HUDEP-2 (cell line): ENCODE data around the gene SYDE2.
"Not testable (repeated sequence)": the region's sequence is repeated elsewhere in the genome, so short reads cannot be mapped to it uniquely, and the experiment has no call there.

Source experiments
- DNase-seq, 76 experiments: peaks; one replicate each; lab custom pipeline; 2025; ENCODE audit not compliant: unreplicated experiment in 76 of 76; lab: John Stamatoyannopoulos, UW

The SYDE2 gene

GRCh38 chr1:85172684-85173337 lies 28.0 kb downstream of the SYDE2 start:
- peak in 25 of 76 experiments; percentile 2 to 53 (median 18) for DNase-seq

GRCh38 chr1:85171721-85172120 lies 29.1 kb downstream of the SYDE2 start:
- no peak for DNase-seq

DNA sequence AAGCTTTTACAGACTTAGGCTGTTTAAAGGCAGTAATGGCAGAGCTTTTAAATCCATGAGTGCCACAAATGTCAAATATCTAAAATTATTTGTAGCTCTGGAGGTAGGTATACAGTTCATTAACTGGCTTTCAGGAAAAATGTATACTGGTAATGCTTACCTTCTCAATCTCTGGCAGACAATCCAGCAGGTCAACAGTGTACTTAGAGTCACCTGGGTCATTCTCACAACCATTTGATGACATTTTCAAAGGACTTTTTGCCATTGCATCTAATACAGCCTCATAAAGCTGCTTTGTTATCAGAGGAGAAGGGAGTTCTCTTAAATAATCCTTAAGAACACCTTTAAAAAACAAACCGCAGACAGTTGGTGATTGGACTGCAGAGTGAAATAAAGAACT lies 31.9 kb downstream of the SYDE2 start:
- DNase-seq, result no peak

DNA sequence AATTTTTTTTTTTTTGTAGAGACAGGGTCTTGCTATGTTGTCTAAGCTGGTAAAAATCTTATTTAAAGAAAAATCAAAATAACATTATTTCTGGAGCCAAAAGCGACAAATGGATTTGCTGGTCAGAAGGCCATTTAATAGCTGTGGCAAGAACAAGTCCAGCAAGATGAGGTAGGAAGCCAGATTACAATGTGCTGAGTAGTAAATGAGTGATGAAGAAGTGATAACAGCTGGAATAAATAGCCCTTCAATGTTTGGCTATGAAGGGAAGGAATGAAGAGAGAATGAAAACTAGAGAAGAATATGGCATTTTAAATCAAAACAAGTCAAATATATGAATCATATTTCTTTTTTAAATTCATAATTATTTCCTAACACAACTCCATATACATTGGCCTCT lies 34.5 kb downstream of the SYDE2 start:
- DNase-seq, result no peak

- DNase-seq, result no peak
Observed at GRCh38 chr1:85158910-85159309, 41.9 kb downstream of the SYDE2 start.

- no peak for DNase-seq
Observed at GRCh38 chr1:85157436-85157835, 43.4 kb downstream of the SYDE2 start.

DNA sequence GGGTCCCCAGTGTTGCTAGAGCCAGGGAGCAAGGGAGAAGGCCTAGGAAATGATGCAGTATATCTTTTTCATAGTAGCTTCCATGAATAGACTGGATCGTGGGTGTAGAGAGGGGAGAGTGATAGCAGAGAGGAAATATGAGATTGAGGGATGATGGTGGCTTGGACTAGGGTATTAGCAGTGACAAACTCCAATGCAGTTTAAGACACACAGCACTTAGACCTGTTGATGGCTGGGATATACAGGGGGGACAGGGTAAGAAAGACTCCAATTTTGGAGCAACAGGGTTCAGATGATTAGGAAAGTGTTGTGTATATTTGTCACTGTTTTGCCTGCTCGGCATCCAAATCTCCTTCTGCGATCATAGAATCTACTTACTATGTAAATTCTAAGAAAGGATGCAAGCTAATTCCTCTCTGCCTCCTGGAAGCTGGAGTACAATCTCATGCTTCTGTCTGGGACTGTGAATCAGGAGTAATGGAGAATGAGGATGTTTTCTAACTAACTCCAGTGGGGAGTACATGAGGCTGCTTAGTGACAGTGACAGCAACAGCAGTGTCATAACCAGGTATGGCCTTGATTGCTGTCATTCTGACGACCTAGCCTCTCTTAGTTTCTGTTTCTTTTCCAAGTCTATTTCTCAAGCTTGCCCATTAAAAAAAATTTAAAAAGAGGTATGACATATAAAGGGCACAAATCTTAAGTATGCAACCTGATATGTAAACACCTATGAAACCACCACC lies 47.5 kb downstream of the SYDE2 start:
- no peak for DNase-seq

- DNase-seq, result no peak
Observed at GRCh38 chr1:85151446-85151845, 49.4 kb downstream of the SYDE2 start.

DNA sequence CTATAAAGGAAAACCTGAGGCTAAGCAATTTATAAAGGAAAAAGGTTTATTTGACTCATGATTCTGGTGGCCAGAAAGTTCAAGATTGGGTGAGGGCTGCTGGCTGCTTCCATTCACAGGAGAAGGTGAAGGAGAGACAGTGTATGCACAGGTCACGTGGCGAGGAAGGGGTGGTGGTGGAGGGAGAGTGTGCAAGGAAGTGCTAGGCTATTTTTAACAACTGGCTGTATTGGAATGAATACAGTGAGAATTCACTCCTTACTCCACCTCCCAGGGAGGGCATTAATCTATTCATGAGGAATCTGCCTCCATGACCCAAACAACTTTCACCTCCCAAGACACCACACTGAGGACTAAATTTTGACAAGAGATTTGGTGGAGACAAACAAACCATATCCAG lies 51.0 kb downstream of the SYDE2 start:
- DNase-seq, result no peak

GRCh38 chr1:85148524-85149250 lies 52.1 kb downstream of the SYDE2 start:
- DNase-seq, result no peak

- no peak for DNase-seq
Observed at GRCh38 chr1:85146972-85147359, 53.9 kb downstream of the SYDE2 start.

DNA sequence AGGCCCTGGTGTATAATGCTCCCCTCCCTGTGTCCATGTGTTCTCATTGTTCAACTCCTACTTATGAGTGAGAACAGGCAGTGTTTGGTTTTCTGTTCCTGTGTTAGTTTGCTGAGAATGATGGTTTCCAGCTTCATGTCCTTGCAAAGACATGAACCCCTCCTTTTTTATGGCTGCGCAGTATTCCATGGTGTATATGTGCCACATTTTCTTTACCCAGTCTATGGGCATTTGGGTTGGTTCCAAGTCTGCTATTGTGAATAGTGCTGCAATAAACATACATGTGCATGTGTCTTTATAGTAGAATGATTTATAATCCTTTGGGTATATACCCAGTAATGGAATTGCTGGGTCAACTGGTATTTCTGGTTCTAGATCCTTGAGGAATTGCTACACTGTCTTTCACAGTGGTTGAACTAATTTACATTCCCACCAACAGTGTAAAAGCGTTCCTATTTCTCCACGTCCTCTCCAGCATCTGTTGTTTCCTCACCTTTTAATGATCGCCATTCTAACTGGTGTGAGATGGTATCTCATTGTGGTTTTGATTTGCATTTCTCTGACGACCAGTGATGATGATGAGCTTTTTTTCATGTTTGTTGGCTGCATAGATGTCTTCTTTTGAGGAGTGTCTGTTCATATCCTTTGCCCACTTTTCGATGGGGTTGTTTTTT lies 54.4 kb downstream of the SYDE2 start:
- not testable (repeated sequence) for DNase-seq

DNA sequence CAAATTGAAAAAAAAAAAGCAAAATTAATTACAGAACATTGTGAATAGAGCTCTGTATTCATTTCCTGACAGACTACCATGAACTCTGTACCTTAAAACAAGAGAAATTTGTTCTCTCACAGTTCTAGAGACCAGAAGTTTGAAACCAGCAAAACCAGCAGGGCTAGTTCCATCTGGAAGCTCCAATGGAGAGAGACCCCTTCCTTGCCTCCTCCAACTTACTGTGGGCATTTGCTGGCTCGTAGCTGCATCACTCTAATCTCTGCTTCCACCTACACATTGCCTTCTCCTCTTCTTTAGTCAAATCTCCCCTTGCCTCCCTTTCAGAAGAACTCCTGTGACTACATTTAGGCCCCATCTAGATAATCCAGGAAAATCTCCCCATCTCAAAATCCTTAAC lies 56.5 kb downstream of the SYDE2 start:
- no peak for DNase-seq

GRCh38 chr1:85142753-85143152 lies 58.1 kb downstream of the SYDE2 start:
- DNase-seq, result no peak

DNA sequence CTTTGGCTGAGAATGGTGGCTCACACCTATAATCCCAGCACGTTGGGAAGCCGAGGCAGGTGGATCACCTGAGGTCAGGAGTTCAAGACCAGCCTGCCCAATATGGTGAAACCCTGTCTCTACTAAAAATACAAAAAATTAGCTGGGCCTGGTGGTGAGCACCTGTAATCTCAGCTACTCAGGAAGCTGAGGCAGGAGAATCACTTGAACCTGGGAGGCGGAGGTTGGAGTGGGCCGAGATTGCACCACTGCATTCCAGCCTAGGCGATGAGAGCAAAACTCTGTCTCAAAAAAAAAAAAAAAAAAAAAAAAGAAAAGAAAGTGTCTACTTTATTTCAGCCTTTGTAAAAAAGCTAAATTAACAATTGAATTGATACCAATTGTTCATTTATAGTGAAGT lies 62.4 kb downstream of the SYDE2 start:
- DNase-seq, result not testable (repeated sequence)

- no peak for DNase-seq
Observed at GRCh38 chr1:85137660-85138059, 63.2 kb downstream of the SYDE2 start.

DNA sequence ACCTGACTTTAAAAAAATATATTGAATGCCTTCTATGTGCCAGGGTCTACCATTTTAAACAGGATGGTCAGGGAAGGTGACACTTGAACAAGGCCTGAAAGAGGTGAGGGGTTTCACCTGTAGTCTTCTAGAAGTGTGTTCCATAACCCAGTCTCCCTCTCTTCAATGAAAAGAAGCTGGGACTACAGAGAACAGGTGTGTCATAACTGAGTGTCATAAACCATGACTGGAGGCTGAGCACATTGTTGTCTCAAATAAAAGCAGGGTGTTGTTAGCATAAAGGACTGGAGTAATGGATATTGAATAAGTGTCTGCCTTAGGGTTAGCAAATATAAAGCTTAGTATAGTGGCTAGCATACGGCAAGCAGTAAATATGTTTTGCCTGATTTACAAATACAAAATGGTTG lies 65.4 kb downstream of the SYDE2 start:
- DNase-seq, result no peak

GRCh38 chr1:85134583-85135391 lies 66.0 kb downstream of the SYDE2 start:
- DNase-seq, result no peak

GRCh38 chr1:85133565-85134159 lies 67.2 kb downstream of the SYDE2 start:
- DNase-seq, result no peak
